Esophagus muscularis mucosa (tissue), 4 donors: ENCODE measurements around the gene CCDC141. TPM values are rescaled to one million over a fixed set of nuclear protein-coding genes. Genes with fewer than 3 reads are reported as not detected.

Experiments
- DNase-seq: peaks from one replicate; pipeline ENCODE4 v3.0.0-alpha.2; 2017; ENCODE audit errors: extremely low spot score
- H3K27ac ChIP-seq, 4 donors: fragments of 200-600 bp; sonication (generic); replicated peaks in 1 of 4; 1 replicate in 3 of 4; 2 replicates in 1 of 4; pipeline ENCODE4 v1.5.1; 2016 to 2019; ENCODE audit warnings: mild to moderate bottlenecking in 1 of 4
- H3K27me3 ChIP-seq, 4 donors: fragments of 200-600 bp; sonication (generic); one replicate each; pipeline versions ENCODE4 v1.5.1 to v1.6.0; 2016 to 2019
- H3K36me3 ChIP-seq, 4 donors: fragments of 200-600 bp; sonication (generic); one replicate each; pipeline ENCODE4 v1.5.1; 2016 to 2019
- H3K4me1 ChIP-seq, 4 donors: fragments of 200-600 bp; sonication (generic); one replicate each; pipeline ENCODE4 v1.5.1; 2016 to 2019
- H3K4me3 ChIP-seq, 4 donors: fragments of 200-600 bp; sonication (generic); 1 replicate in 2 of 4; 2 replicates in 2 of 4; pipeline ENCODE4 v1.5.1; 2016 to 2019; ENCODE audit warnings: mild to moderate bottlenecking in 4 of 4, moderate library complexity in 1 of 4
- H3K9me3 ChIP-seq, 4 donors: fragments of 200-600 bp; sonication (generic); 1 replicate in 3 of 4; 2 replicates in 1 of 4; pipeline ENCODE4 v1.5.1; 2016 to 2019
- CTCF ChIP-seq, 3 experiments: fragments of 200-600 bp in 2 of 3; fragments of 450-650 bp in 1 of 3; sonication (generic) in 2 of 3; IDR thresholded peaks; one replicate each; pipeline ENCODE4 v1.5.1; 2017 to 2019; ENCODE audit warnings: antibody characterized with exemption in 3 of 3, mild to moderate bottlenecking in 2 of 3, moderate library complexity in 1 of 3
- EP300 ChIP-seq: sonication (generic); formaldehyde crosslinking; IDR thresholded peaks from one replicate; pipeline ENCODE4 v1.6.1; 2017; ENCODE audit warnings: antibody characterized with exemption
- POLR2A ChIP-seq: fragments of 450-650 bp; IDR thresholded peaks from one replicate; pipeline ENCODE4 v1.6.1; 2017; ENCODE audit warnings: antibody characterized with exemption, moderate library complexity, mild to moderate bottlenecking, low read depth
- POLR2AphosphoS5 ChIP-seq, 2 donors: sonication (generic); formaldehyde crosslinking; IDR thresholded peaks; one replicate each; pipeline ENCODE4 v1.6.1; 2017; ENCODE audit warnings: antibody characterized with exemption in 2 of 2
- WGBS: methylation state at CpG from one replicate; pipeline ENCODE4 v1.1.5; 2018; 5-methylcytosine and 5-hydroxymethylcytosine counted together
- intact Hi-C: fragments of 100-400 bp; cut with DNase I; formaldehyde crosslinking; loops from one replicate; pipeline ENCODE4 v1.15.1; 2023
- total RNA-seq, 4 donors: library from RNA; depleted of rRNA; stranded (reverse); fragments of >200 nt; gene quantifications; one replicate each; pipeline versions ENCODE4 v1.1.0 to v1.2.1, GENCODE V29; 2016

Gene CCDC141
- total RNA-seq, 4 donors from 2014 or later, result 2.7 to 8.7 (median 4.1) TPM

- Histone ChIP-seq H3K4me1 (peaks cover 4 to 7% (median 5%) of the 10 kb centered on the region in 4 donors), H3K4me3 (no peak overlapping the region), H3K27ac (no peak overlapping the region), H3K27me3 (no peaks in the 10 kb centered on the region), H3K36me3 (no peaks in the 10 kb centered on the region), H3K9me3 (peaks cover 0 to 3% (median 0%) of the 10 kb centered on the region in 4 donors)
- 81% methylated on average over 7 of the region's 7 CpGs for whole genome bisulfite sequencing
- intact Hi-C loops, result no loop called here
- TF ChIP-seq EP300 (no peak), CTCF (IDR thresholded peaks at IDR 0.05) (no peak), POLR2AphosphoS5 (IDR thresholded peaks at IDR 0.05) (no peak), POLR2A (no peak)
- DNase-seq, result no peak
Observed at GRCh38 chr2:178927173-178927572, 122.8 kb downstream of the CCDC141 start.

GRCh38 chr2:178924817-178925216 is 125.1 kb downstream of the CCDC141 start:
- no peak overlapping the region for H3K27ac ChIP-seq
- 100% methylated on average over 1 of the region's 1 CpG for WGBS
- no peaks in the 10 kb centered on the region for H3K9me3 ChIP-seq
- TF ChIP-seq POLR2AphosphoS5 (IDR thresholded peaks at IDR 0.05) (no peak), CTCF (IDR thresholded peaks at IDR 0.05) (no peak), EP300 (no peak), POLR2A (no peak)
- no peaks in the 10 kb centered on the region for H3K36me3 ChIP-seq
- H3K4me1 ChIP-seq, result peaks cover 4 to 7% (median 5%) of the 10 kb centered on the region in 4 donors
- intact Hi-C loops, result no loop called here
- no peaks in the 10 kb centered on the region for H3K27me3 ChIP-seq
- no peak overlapping the region for H3K4me3 ChIP-seq
- no peak for DNase-seq

DNA sequence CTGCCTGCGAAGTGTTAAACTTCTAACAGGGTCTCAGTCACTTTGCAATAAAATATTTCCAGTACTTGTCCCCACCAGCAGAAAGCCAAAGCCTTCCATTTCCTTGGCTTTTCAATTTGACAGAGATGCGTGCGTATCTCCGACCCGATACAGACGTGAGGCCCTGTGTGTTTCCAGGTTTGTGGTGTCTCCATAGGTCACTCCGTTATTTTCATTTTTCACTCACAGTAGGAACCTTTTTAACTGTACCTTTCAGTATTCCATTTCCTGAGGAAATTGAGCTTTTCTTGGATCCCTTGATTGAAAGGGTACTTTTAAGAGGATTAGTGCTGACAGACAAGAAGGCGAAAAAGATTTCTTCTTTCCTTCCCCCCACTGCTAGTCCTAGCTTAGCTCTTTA is 126.4 kb downstream of the CCDC141 start:
- Histone ChIP-seq H3K36me3 (no peaks in the 10 kb centered on the region), H3K27me3 (no peaks in the 10 kb centered on the region), H3K27ac (no peak overlapping the region), H3K4me3 (no peak overlapping the region), H3K4me1 (peaks cover 4 to 6% (median 4%) of the 10 kb centered on the region in 4 donors), H3K9me3 (no peaks in the 10 kb centered on the region)
- DNase-seq, result no peak
- no peak for TF ChIP-seq POLR2A
- TF ChIP-seq EP300, result no peak
- TF ChIP-seq POLR2AphosphoS5 (IDR thresholded peaks at IDR 0.05), result no peak
- no peak for TF ChIP-seq CTCF (IDR thresholded peaks at IDR 0.05)
- WGBS, result 95% methylated on average over 8 of the region's 8 CpGs
- intact Hi-C loops, result no loop called here

- intact Hi-C loops, result no loop called here
- H3K4me1 ChIP-seq, result peaks cover 0 to 6% (median 4%) of the 10 kb centered on the region in 4 donors
- H3K4me3 ChIP-seq, result no peak overlapping the region
- no peaks in the 10 kb centered on the region for H3K27me3 ChIP-seq
- 82% methylated on average over 3 of the region's 3 CpGs for WGBS
- no peaks in the 10 kb centered on the region for H3K9me3 ChIP-seq
- no peak overlapping the region for H3K27ac ChIP-seq
- DNase-seq, result no peak
- H3K36me3 ChIP-seq, result peaks cover 0 to 6% (median 0%) of the 10 kb centered on the region in 4 donors
- no peak for TF ChIP-seq POLR2A
- no peak for TF ChIP-seq POLR2AphosphoS5 (IDR thresholded peaks at IDR 0.05)
- no peak for TF ChIP-seq EP300
- TF ChIP-seq CTCF (IDR thresholded peaks at IDR 0.05), result no peak
Observed at GRCh38 chr2:178920916-178921513, 128.9 kb downstream of the CCDC141 start.

DNA sequence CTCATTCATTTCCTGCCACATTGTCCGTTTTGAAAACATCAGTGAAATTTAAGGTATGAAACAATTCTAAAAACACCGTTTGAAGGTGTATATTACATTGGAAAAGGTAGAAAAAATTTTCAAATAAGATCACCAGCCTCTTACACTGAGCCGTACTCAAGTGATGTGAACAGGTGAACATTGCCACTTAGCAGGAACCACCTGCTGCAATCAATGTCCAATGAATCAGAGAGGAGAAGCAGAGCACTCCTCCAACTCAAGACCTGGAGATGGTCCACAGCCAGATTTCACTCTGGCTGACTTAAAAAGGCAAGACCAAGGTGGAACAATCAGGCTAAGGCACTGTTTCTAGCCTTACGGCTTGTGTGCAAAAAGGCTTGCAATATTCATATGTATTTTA is 132.4 kb downstream of the CCDC141 start:
- no peak for TF ChIP-seq POLR2AphosphoS5 (IDR thresholded peaks at IDR 0.05)
- TF ChIP-seq CTCF (IDR thresholded peaks at IDR 0.05), result no peak
- no peak for TF ChIP-seq EP300
- no peak for TF ChIP-seq POLR2A
- no peak overlapping the region for H3K4me3 ChIP-seq
- intact Hi-C loops, result loop anchor here (10.0 kb wide), 1 partner anchor 207 kb away; no protein-coding TSS in a partner anchor
- DNase-seq, result no peak
- no peak overlapping the region for H3K27ac ChIP-seq
- no peaks in the 10 kb centered on the region for H3K27me3 ChIP-seq
- 81% methylated on average over 4 of the region's 4 CpGs for WGBS
- no peaks in the 10 kb centered on the region for H3K9me3 ChIP-seq
- peaks cover 0 to 4% (median 1%) of the 10 kb centered on the region in 4 donors for H3K4me1 ChIP-seq
- peaks cover 0 to 6% (median 0%) of the 10 kb centered on the region in 4 donors for H3K36me3 ChIP-seq
